WTC11 (cell line): ENCODE measurements around the gene RNF128. TPM values are rescaled to one million over a fixed set of nuclear protein-coding genes. Genes with fewer than 3 reads are reported as not detected.

ENCODE experiments used
- ATAC-seq: fragments of 200-7000 bp; cut with Tn5 transposase; 2 replicates; pipeline ENCODE4 v1.10.0; 2021; ENCODE audit warnings: mild to moderate bottlenecking, moderate library complexity
- CTCF ChIA-PET: fragments of 300-600 bp; sonication (Branson Sonifier 250); formaldehyde crosslinking; loops from one replicate; lab custom pipeline; 2021; ENCODE audit warnings: antibody characterized with exemption; lab: Charles Lee
- POLR2A ChIA-PET: fragments of 350-600 bp; sonication (Branson Sonifier 250); formaldehyde crosslinking; loops from one replicate; lab custom pipeline; 2021; ENCODE audit warnings: antibody characterized with exemption; lab: Charles Lee
- DNase-seq: peaks from one replicate; pipeline ENCODE4 v3.0.0; 2021; ENCODE audit warnings: low spot score
- H3K27ac Mint-ChIP-seq: 2 replicates; pipeline ENCODE4 v1.8.0; 2021; ENCODE audit warnings: mixed read lengths
- H3K27me3 Mint-ChIP-seq: 2 replicates; pipeline ENCODE4 v1.8.0; 2021; ENCODE audit warnings: low read depth, mild to moderate bottlenecking, moderate library complexity, mixed read lengths
- H3K36me3 Mint-ChIP-seq: 2 replicates; pipeline ENCODE4 v1.8.0; 2021; ENCODE audit warnings: mixed read lengths
- H3K4me1 Mint-ChIP-seq: 2 replicates; pipeline ENCODE4 v1.8.0; 2022; ENCODE audit warnings: mixed read lengths
- H3K4me3 Mint-ChIP-seq: 2 replicates; pipeline ENCODE4 v1.8.0; 2021; ENCODE audit warnings: mild to moderate bottlenecking, moderate library complexity, mixed read lengths
- H3K9me3 Mint-ChIP-seq: 2 replicates; pipeline ENCODE4 v1.8.0; 2021; ENCODE audit warnings: mixed read lengths
- CREB1 ChIP-seq: sonication (generic); formaldehyde crosslinking; IDR thresholded peaks from 2 replicates; pipeline ENCODE4 v1.8.0; 2023; ENCODE audit warnings: mild to moderate bottlenecking, missing genetic modification reagents
- GABPB1 ChIP-seq: sonication (generic); formaldehyde crosslinking; IDR thresholded peaks from 2 replicates; pipeline ENCODE4 v1.8.1; 2023; ENCODE audit warnings: mild to moderate bottlenecking, missing genetic modification reagents
- GRHL2 ChIP-seq: fragments of 250-450 bp; sonication (Bioruptor Pico); IDR thresholded peaks from 2 replicates; pipeline ENCODE4 v1.8.0; 2022; ENCODE audit warnings: mild to moderate bottlenecking, moderate library complexity; ENCODE audit not compliant: insufficient replicate concordance, severe bottlenecking
- HMGA2 ChIP-seq: fragments of 250-450 bp; sonication (Bioruptor Pico); IDR thresholded peaks from 2 replicates; pipeline ENCODE4 v1.4.0; 2021; ENCODE audit warnings: mild to moderate bottlenecking, moderate library complexity
- IRF2 ChIP-seq: sonication (generic); formaldehyde crosslinking; IDR thresholded peaks from 2 replicates; pipeline ENCODE4 v1.8.0; 2022; ENCODE audit warnings: low read depth, missing genetic modification reagents, borderline replicate concordance
- NFE2L1 ChIP-seq: sonication (generic); formaldehyde crosslinking; IDR thresholded peaks from 2 replicates; pipeline ENCODE4 v1.8.1; 2023; ENCODE audit warnings: missing genetic modification reagents
- PRRX2 ChIP-seq: fragments of 250-450 bp; sonication (Bioruptor Pico); IDR thresholded peaks from 2 replicates; pipeline ENCODE4 v1.8.0; 2021; ENCODE audit warnings: mild to moderate bottlenecking
- RORB ChIP-seq: fragments of 250-450 bp; sonication (Bioruptor Pico); IDR thresholded peaks from 2 replicates; pipeline ENCODE4 v1.9.0; 2021; ENCODE audit warnings: mild to moderate bottlenecking
- SOX15 ChIP-seq: fragments of 250-450 bp; sonication (Bioruptor Pico); IDR thresholded peaks from 2 replicates; pipeline ENCODE4 v1.9.0; 2021; ENCODE audit warnings: mild to moderate bottlenecking
- TCF7 ChIP-seq: sonication (generic); formaldehyde crosslinking; IDR thresholded peaks from 2 replicates; pipeline ENCODE4 v1.8.0; 2022; ENCODE audit warnings: mild to moderate bottlenecking, low read depth, missing genetic modification reagents, moderate library complexity
- ZNF138 ChIP-seq: sonication (generic); formaldehyde crosslinking; conservative IDR thresholded peaks from 2 replicates; pipeline ENCODE4 v1.8.1; 2022; ENCODE audit warnings: mild to moderate bottlenecking, moderate library complexity, missing genetic modification reagents
- ZNF396 ChIP-seq: fragments of 250-450 bp; sonication (Bioruptor Pico); IDR thresholded peaks from 2 replicates; pipeline ENCODE4 v1.8.0; 2021; ENCODE audit warnings: mild to moderate bottlenecking, moderate library complexity, borderline replicate concordance
- total RNA-seq: library from RNA; stranded (reverse); gene quantifications from 3 replicates; pipeline ENCODE4 v1.2.3, GENCODE V29; 2021
- TF ChIP-seq, protein P1 (sequence below): sonication (generic); formaldehyde crosslinking; IDR thresholded peaks from 2 replicates; pipeline ENCODE4 v1.8.1; 2023; ENCODE audit warnings: mild to moderate bottlenecking, missing genetic modification reagents, borderline replicate concordance
- TF ChIP-seq, protein P2 (sequence below): sonication (generic); formaldehyde crosslinking; IDR thresholded peaks from 2 replicates; pipeline ENCODE4 v1.8.0; 2022; ENCODE audit warnings: mild to moderate bottlenecking, missing genetic modification reagents
- TF ChIP-seq, protein P3 (sequence below): fragments of 250-450 bp; sonication (Bioruptor Pico); IDR thresholded peaks from 2 replicates; pipeline ENCODE4 v1.8.0; 2021; ENCODE audit warnings: mild to moderate bottlenecking
- TF ChIP-seq, protein P4 (sequence below): sonication (generic); formaldehyde crosslinking; IDR thresholded peaks from 2 replicates; pipeline ENCODE4 v1.8.1; 2022; ENCODE audit warnings: low read depth, missing genetic modification reagents, borderline replicate concordance
- TF ChIP-seq, protein P5 (sequence below): sonication (generic); formaldehyde crosslinking; IDR thresholded peaks from 2 replicates; pipeline ENCODE4 v1.8.1; 2023; ENCODE audit warnings: mild to moderate bottlenecking, moderate library complexity, missing genetic modification reagents
- TF ChIP-seq, protein P6 (sequence below): sonication (generic); formaldehyde crosslinking; IDR thresholded peaks from 2 replicates; pipeline ENCODE4 v1.8.1; 2022; ENCODE audit warnings: mild to moderate bottlenecking, moderate library complexity, missing genetic modification reagents

RNF128 gene
- total RNA-seq, 1 experiment from 2014 or later, result 1.0 TPM

DNA sequence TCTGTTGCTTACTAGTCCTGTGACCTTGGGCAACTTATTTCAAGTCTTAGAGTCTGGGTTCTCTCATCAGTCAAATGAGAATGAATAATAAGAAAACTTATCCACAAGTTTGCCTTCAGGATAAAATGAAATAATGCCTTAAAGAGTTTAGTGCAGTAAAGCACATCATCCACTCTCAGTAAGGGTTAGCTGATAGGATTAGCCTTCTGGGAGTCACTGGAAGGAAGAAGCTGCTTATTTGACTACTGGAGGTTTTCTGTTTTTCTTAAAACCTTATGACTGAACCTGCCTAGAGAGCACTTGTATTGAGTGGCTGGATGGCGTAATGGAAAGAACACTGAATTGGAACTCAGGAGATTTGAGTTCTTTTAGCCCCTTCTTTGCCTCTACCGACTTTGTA lies 1.8 kb downstream of the RNF128 start (continued):
- TF ChIP-seq, protein P1, sequence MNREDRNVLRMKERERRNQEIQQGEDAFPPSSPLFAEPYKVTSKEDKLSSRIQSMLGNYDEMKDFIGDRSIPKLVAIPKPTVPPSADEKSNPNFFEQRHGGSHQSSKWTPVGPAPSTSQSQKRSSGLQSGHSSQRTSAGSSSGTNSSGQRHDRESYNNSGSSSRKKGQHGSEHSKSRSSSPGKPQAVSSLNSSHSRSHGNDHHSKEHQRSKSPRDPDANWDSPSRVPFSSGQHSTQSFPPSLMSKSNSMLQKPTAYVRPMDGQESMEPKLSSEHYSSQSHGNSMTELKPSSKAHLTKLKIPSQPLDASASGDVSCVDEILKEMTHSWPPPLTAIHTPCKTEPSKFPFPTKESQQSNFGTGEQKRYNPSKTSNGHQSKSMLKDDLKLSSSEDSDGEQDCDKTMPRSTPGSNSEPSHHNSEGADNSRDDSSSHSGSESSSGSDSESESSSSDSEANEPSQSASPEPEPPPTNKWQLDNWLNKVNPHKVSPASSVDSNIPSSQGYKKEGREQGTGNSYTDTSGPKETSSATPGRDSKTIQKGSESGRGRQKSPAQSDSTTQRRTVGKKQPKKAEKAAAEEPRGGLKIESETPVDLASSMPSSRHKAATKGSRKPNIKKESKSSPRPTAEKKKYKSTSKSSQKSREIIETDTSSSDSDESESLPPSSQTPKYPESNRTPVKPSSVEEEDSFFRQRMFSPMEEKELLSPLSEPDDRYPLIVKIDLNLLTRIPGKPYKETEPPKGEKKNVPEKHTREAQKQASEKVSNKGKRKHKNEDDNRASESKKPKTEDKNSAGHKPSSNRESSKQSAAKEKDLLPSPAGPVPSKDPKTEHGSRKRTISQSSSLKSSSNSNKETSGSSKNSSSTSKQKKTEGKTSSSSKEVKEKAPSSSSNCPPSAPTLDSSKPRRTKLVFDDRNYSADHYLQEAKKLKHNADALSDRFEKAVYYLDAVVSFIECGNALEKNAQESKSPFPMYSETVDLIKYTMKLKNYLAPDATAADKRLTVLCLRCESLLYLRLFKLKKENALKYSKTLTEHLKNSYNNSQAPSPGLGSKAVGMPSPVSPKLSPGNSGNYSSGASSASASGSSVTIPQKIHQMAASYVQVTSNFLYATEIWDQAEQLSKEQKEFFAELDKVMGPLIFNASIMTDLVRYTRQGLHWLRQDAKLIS (CRISPR knock-in tag), result no peak
- TF ChIP-seq, protein P2, sequence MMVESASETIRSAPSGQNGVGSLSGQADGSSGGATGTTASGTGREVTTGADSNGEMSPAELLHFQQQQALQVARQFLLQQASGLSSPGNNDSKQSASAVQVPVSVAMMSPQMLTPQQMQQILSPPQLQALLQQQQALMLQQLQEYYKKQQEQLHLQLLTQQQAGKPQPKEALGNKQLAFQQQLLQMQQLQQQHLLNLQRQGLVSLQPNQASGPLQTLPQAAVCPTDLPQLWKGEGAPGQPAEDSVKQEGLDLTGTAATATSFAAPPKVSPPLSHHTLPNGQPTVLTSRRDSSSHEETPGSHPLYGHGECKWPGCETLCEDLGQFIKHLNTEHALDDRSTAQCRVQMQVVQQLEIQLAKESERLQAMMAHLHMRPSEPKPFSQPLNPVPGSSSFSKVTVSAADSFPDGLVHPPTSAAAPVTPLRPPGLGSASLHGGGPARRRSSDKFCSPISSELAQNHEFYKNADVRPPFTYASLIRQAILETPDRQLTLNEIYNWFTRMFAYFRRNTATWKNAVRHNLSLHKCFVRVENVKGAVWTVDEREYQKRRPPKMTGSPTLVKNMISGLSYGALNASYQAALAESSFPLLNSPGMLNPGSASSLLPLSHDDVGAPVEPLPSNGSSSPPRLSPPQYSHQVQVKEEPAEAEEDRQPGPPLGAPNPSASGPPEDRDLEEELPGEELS (CRISPR knock-in tag), result no peak
- no peak for TF ChIP-seq HMGA2 (CRISPR knock-in tag)
- TF ChIP-seq ZNF138 (CRISPR knock-in tag), result no peak
- TF ChIP-seq PRRX2, result no peak
- TF ChIP-seq, protein P3, sequence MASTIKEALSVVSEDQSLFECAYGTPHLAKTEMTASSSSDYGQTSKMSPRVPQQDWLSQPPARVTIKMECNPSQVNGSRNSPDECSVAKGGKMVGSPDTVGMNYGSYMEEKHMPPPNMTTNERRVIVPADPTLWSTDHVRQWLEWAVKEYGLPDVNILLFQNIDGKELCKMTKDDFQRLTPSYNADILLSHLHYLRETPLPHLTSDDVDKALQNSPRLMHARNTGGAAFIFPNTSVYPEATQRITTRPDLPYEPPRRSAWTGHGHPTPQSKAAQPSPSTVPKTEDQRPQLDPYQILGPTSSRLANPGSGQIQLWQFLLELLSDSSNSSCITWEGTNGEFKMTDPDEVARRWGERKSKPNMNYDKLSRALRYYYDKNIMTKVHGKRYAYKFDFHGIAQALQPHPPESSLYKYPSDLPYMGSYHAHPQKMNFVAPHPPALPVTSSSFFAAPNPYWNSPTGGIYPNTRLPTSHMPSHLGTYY (CRISPR knock-in tag), result no peak

DNA sequence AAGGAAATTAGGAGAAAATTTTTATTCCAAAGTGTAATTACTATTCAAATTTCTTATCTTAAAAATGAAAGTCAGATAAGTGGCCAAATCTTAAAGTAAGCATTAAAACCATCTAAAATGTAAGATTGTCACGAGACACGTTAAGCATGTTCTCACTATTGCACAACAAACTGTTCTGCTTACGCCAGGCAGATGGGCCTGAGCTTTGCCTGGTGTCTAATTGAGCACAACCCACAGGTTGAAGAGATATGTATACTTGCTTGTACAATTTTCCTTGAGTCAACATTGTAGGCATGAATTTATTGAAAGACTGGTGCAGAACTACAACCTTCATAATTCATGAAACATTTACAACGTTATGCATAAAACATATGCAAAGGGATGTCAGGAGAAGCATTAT lies 3.9 kb downstream of the RNF128 start:
- Mint-ChIP-seq H3K27me3 (peaks cover 46% of the 10 kb centered on the region), H3K4me1 (peaks cover 12% of the 10 kb centered on the region), H3K36me3 (no peaks in the 10 kb centered on the region), H3K4me3 (no peak overlapping the region), H3K9me3 (no peaks in the 10 kb centered on the region)
- DNase-seq, result no peak
- ChIA-PET POLR2A (no interaction called here), CTCF (no interaction called here)
- no peak for ATAC-seq
- TF ChIP-seq, protein P4, sequence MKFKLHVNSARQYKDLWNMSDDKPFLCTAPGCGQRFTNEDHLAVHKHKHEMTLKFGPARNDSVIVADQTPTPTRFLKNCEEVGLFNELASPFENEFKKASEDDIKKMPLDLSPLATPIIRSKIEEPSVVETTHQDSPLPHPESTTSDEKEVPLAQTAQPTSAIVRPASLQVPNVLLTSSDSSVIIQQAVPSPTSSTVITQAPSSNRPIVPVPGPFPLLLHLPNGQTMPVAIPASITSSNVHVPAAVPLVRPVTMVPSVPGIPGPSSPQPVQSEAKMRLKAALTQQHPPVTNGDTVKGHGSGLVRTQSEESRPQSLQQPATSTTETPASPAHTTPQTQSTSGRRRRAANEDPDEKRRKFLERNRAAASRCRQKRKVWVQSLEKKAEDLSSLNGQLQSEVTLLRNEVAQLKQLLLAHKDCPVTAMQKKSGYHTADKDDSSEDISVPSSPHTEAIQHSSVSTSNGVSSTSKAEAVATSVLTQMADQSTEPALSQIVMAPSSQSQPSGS (CRISPR knock-in tag), result no peak
- TF ChIP-seq, protein P5, sequence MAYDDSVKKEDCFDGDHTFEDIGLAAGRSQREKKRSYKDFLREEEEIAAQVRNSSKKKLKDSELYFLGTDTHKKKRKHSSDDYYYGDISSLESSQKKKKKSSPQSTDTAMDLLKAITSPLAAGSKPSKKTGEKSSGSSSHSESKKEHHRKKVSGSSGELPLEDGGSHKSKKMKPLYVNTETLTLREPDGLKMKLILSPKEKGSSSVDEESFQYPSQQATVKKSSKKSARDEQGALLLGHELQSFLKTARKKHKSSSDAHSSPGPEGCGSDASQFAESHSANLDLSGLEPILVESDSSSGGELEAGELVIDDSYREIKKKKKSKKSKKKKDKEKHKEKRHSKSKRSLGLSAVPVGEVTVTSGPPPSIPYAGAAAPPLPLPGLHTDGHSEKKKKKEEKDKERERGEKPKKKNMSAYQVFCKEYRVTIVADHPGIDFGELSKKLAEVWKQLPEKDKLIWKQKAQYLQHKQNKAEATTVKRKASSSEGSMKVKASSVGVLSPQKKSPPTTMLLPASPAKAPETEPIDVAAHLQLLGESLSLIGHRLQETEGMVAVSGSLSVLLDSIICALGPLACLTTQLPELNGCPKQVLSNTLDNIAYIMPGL (CRISPR knock-in tag), result no peak
- TF ChIP-seq GABPB1, result peak; percentile 92
- TF ChIP-seq, protein P3 (CRISPR knock-in tag), result no peak
- TF ChIP-seq, all 79 proteins: peak for 1
- H3K27ac Mint-ChIP-seq, result no peak overlapping the region

DNA sequence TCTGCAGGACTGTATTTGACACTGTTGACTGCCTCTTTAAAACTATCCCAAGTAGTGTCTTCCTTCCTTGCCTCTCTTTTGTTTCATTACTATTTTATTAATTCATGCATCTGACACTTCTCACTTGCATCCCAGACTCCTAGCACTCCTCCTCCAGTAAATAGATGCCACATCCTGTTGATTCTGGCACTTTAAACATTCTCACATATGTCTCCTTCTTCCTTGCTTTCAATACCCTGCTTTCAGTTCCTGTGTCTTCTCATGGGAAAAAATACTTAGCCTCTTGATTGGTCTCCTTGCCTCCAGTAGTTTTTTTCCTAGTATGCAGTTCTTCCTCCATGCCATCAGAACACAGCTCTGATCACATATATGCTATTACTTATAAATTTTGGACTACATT lies 5.1 kb downstream of the RNF128 start:
- ChIA-PET POLR2A (no interaction called here), CTCF (no interaction called here)
- Mint-ChIP-seq H3K4me1 (peaks cover 12% of the 10 kb centered on the region), H3K36me3 (no peaks in the 10 kb centered on the region), H3K27ac (no peak overlapping the region), H3K4me3 (no peak overlapping the region), H3K9me3 (no peaks in the 10 kb centered on the region), H3K27me3 (peaks cover 35% of the 10 kb centered on the region)
- ATAC-seq (no peak), DNase-seq (no peak)
- TF ChIP-seq CREB1 (CRISPR knock-in tag) (no peak), ZNF396 (CRISPR knock-in tag) (no peak), TCF7 (CRISPR knock-in tag) (no peak), NFE2L1 (CRISPR knock-in tag) (no peak), RORB (CRISPR knock-in tag) (no peak), IRF2 (CRISPR knock-in tag) (no peak), SOX15 (CRISPR knock-in tag) (no peak), GRHL2 (CRISPR knock-in tag) (no peak)
- TF ChIP-seq, protein P6, sequence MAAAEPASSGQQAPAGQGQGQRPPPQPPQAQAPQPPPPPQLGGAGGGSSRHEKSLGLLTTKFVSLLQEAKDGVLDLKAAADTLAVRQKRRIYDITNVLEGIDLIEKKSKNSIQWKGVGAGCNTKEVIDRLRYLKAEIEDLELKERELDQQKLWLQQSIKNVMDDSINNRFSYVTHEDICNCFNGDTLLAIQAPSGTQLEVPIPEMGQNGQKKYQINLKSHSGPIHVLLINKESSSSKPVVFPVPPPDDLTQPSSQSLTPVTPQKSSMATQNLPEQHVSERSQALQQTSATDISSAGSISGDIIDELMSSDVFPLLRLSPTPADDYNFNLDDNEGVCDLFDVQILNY (CRISPR knock-in tag), result no peak
- TF ChIP-seq, protein P3 (CRISPR knock-in tag), result no peak
